ENCODE data around the gene ETV5.

- TF ChIP-seq EZH2 (IDR thresholded peaks at IDR 0.05; ENCODE audit: low read length, missing control alignments) (no peak), CTCF (conservative IDR thresholded peaks at IDR 0.05 in 1 of 2, IDR thresholded peaks at IDR 0.05 in 1 of 2; ENCODE audit: low read depth in 1 of 2, low read length in 2 of 2) (no peak)
Observed at GRCh38 chr3:186081678-186082077, 27.2 kb downstream of the ETV5 start.

Measured in fibroblast of lung (primary cell).